GM19397 (cell line): ENCODE results near the gene MRPL10.

ENCODE experiments used
- ATAC-seq: cut with Tn5 transposase; IDR thresholded peaks from one replicate; pipeline ENCODE4 v1.9.1; 2021; ENCODE audit warnings: mild to moderate bottlenecking, moderate library complexity; ENCODE audit not compliant: unreplicated experiment

The MRPL10 gene

DNA sequence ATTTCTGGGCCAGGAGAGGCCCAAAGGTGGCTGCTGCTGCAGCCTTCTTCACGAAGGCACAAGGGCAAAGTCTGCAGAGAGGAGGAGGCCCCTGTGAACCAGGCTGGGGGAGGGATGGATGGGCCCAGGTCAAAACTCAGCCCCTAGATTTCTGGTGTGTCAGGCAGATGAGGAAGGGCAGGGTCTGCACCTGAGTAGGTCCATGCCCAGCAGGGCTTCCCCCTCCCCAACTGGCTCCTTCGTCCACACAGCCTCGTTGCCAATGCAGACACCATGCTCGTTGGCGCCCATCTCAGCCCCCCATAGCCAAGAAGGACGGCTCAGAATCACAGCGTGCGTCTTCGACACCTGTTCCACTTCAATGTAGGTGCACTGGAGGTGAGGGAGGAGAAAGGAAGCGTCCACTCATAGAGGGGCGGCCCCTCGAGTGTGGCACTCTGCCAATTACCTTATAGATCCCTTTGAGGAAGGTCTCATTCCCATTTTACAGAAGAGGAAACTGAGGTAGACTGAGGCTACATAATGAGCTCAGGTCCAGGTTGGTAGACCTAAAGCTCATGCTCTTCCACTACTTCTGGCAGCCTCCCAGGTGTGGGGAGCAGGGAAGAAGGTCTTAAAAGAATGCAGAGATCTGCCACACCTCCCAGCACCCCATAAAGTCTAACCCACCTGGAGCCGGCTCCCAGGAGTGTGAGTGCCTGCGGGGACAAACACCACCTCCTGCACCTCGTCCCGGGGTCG, 8.8 kb upstream of the MRPL10 start:
- ATAC-seq: no peak

DNA sequence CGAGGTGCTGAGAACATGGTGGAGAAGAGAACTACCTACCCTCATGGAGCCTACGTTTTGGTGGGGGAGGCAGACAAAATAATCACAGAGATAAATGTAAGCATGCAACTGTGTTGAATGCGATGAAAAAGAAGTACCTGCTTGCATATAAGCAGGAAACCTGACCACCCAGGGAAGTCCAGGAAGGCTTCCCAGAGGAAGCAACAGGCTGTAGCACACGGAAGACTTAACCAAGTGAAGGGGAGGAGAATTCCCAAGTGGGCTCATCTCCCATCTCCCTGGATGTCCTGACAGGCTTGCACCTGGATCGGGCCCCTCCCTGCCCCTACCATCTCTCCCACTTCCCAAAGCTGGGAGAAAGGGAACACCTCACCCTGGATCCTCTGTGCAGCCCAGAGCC, 7.7 kb upstream of the MRPL10 start:
- ATAC-seq: no peak

DNA sequence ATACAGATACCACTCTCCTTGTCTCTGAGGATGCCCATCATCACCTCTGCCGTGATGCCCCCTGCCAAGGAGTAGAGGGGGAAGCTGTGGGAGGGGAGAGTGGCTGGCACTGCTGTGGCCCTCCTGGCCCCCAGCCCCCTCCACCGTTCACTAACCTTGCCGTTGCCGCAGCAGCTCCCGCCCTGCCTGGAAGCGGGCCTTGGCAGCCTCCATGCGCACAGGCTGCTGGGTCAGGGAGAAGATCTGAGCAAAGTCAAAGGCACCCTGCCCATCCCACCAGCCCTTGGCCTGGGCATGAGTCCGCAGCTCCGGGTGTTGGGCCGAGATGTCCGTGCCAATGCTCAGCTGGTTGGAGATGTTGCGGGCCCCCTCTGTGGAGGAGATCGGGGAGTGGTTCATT, 7.3 kb upstream of the MRPL10 start:
- no peak for ATAC-seq

DNA sequence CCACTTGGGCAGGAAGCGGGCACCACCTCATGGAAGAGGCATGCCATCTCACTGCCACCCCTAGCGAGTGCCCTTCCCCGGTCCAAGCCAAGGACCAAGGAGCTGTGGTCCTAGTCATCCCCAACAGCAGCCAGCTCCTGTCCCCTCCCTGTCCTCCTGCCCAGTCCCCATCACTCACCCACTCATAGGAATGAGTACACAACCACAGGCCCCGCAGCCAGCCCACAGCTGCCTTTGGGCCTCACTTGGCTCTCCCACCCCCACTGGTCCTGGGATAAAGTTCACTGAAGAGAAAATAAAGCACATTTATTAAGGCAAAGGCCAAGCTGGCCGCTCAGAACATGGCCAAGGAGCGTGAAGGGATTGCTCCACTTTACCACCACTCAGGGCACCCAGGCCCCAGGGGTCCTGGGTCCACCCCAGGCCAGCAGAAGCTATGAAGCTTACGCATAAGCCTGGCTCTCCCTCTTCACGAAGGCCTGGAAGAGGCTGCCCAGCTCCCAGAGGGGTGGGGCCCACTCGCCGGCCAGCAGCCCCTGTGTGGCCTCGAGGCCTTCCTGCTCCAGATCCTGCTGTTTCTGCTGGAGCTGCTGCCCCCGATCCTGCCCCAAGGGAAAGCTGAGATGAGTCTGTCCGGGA, 6.2 kb upstream of the MRPL10 start:
- no peak for ATAC-seq

DNA sequence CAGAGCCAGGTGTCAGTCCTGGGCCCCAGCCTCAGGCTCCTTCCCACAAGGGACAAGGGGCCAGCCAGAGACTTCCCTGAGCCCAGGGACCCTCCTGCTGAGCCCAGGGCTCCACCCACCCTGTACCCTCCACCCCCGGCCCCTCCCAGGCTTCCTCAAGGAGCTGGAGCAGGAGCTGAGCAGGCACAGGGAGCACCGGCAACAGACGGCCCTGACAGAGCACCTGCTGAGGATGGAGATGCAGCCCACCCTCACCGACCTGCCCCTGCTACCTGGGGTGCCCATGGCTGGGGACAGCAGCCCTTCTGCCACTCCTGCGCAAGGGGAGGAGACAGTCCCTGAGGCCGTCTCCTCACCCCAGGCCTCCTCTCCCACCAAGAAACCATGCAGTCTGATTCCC, 5.3 kb upstream of the MRPL10 start:
- no peak for ATAC-seq

DNA sequence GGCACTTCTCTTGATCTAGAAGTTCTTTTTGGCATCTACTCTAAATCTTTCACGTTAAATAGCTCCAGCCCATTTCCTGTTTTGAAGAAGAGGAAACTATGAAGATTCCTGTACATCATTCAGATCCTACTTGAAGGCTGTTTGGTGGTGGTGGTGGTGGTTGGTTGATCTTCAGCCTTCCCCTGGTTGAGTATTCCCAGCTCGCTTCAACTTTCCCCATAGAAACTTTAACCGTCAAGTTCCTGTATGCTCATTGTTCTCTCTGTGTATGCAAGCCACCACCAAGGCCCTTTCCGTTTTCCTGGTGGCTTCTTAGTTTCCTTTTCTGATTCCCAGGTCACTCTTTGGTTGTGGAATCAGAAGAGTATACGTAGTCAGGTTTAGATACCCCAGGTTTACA, 3.4 kb upstream of the MRPL10 start:
- ATAC-seq: no peak

DNA sequence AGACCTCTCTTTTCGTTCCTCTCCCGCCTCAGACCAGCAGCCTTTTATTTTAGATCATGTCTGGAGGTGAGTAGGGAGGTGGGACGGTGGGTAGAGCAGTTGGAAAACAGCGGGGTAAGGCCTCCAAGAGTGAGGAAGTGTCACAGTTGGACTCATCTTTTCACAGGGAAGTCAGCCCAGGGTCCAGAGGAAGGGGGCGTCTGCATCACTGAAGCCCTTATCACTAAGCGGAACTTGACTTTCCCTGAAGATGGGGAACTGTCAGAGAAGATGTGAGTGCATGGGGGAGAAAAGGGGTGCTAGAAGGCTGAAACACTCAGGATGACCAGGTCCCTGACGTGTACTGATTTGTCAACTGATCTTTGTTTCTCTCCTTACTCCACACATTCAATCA, 590 bp upstream of the MRPL10 start:
- ATAC-seq: no peak

DNA sequence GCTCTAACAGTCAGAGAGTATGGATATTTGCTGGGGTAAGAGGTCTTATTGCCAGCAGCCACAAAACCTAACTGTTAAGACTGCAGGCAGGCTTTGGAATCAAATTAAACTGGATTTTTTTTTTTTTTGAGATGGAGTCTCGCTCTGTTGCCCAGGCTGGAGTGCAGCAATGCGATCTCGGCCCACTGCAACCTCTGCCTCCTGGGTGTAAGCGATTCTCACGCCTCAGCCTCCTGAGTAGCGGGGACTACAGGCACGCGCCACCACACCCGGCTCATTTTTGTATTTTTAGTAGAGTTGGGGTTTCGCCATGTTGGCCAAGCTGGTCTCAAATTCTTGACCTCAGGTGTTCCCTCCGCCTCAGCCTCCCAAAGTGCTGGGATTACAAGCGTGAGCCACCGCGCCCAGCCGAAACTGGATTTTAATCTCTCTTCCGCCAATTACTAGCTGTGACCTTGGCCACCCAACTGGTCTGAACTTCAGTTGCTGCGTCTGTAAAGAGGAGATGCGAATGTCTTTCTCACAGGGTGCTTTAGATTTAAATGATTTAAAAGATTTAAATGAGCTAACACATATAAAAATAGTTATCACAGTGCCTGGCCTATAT, 842 bp downstream of the MRPL10 start:
- ATAC-seq: no peak

DNA sequence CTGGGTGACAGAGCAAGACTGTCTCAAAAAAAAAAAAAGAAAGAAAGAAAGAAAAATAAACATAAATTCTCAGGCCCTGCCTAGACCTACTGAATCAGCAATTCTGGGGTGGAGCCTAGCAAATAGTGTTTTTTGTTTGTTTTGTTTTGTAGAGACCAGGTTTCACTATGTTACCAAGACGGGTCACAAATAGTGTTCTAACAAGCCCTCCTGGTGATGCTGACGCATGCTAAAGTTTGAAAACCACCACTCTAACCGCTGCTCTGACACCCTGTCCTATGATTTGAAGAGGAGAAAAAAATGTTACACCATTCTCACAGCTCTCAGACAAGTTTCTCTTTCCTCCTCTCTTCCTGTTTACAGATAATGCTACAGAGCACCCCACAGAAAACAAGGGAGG, 1.5 kb downstream of the MRPL10 start:
- no peak for ATAC-seq

DNA sequence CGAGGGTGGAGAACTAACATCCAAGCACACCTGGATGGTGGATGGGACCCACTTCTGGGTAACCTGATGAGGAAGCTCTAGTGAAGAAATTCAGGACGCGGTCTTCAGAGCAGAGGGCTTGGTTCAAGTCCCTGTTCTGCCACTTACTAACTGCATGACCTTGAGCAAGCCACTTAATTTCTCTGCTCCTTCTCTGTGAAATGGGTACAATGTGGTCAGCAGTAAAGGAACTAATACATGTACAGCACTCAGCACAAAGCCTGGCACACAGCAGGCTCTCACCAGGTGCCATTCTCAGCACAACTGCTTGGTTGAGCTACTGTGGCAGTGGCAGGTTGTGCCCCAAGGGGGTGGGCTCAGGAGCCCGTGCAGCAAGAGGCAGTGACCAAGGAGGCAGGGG, 7.8 kb downstream of the MRPL10 start:
- ATAC-seq: no peak

DNA sequence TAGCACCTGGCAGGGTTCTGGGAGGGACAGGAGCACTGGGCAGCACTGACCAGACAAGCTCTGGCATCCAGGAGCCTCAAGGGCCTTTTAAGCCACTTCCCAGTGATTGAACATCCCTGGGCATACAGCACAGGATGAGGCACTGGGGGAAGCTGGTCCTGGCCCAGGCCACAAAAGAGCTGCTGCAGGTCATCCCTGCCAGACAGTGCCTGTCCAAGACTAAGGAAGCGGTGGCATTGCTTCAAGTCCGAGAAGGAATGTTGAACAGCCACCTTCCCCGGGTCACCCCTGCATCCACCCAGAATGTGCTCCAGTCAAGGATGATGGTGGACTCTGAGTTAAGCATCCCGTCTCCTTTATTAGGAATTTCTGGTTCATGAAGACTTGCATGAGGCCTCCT, 8.6 kb downstream of the MRPL10 start:
- ATAC-seq: no peak

DNA sequence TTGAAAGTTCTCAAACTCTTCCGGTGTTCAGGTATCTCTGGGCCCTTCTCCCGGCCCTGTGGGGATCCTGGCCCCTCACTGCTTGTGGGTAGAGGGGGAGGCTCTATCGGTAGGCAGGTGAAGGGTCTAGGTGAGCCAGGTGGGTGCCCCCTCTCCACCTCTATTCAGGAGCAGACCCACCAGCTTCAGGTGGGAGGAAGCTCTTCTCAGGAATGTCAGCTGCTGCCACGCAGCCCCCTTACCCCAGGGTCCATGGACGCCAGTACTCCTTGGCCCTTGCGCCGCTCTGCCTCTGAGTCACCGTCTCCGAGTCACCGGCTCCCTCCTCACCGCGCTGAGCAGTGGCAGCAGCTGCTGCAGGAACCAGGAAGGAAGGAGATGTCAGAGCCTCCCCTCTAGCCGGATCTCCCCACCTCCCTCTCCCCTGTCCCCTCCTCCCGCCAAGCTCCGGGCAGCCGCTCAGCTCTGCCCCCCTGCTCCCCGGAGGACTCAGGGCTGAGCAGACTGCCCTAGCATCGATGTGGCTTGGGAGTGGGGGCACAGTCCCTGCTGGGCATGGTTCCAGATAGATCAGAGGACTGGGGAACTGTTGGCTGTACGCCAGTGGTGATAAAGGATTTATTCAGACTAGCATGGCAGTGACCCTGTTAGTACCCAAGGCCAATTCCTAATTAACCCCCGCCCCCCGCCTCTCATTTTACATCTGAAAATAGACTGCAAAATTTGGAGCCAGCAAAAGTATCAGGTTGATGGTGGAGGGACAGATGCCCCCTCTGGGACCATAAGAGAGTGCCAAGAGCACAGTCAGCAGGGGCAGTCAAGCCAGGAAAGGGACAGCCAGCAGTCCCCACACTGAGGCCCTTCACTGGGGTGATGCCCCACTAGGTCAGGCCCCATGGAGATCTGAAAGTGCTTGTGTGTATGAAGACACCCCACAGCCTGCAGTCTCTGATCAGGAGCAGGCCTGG, 9.6 kb downstream of the MRPL10 start, which contains the start of gene OSBPL7:
Gene OSBPL7 (minus strand): TSS at position 371 of the 968 bp plus-strand sequence. CDS start 1,516 bp downstream, outside the sequence.
- peak; percentile 76 for ATAC-seq

DNA sequence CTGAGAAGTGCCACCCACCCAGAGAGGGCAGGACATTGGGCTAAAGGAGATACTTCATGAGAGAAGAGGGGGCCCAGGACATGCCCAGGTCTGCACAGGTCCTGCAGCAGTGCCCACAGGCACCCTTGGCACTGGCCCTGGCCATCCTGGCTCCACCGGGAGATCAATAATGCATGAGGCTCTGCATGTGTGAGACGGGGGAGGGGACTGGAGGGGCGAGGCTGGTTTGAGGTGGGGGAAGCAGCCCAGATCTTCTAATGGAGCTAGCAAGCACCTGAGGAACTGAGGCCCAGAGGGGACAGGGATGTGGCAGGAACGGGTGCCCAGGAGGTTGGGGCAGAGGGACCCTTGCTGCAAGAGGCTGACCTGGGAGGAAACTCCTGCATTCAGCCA, 10.3 kb downstream of the MRPL10 start:
- no peak for ATAC-seq

DNA sequence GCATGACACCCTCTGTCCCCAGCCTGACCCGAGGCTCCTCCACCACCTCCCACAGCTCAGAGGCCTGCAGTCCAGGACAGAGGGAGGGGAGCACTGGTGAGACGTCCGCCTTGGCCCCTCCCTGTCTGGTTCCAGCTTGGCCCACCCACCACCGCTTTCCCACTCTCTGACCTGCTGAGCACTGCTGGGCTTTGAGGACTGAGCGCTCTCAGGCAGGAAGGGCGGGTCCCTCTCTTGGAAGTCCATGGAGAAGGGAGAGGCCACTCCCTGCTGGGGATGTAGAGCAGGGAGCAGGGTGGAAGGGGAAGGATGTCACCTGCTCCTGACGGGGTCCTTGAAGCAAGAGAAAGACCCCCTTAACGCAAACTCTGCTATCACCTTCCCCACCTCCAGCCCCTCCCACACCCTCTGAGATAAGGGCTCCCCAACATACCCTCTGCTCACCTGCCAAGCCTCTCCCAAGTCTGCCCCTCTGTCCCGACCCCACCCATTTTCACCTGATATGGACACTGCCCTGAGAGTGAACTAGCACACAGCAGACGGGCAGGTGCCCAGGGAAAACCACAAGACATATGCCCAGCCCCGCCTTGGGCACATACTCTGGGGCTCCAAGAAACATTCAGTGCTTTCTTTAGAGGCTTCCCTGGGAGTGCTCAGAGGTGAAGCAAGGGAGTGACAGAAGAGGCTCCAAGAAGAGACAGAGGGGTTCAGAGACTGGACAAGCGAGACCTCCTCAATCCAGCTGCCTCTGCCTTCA, 11.1 kb downstream of the MRPL10 start:
- ATAC-seq: no peak

DNA sequence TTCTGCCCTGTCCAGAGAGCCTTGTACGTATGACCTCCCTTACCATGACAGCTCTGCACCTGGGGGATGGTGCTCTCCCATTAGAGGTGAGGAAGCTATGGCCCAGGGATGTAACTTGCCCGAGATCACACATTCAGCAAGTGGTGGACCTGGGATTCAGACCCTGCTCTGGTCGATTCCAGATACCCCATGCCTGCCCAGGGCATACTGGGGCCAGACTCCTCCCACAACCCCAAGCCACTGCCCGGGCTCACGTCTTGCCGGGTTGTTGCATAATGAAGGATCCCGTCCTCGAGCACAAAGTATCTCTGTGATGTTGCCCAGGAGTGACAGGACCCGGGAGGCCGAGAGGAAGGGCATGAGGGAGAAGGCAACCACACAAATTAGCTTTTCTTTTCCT, 11.9 kb downstream of the MRPL10 start:
- ATAC-seq: no peak

DNA sequence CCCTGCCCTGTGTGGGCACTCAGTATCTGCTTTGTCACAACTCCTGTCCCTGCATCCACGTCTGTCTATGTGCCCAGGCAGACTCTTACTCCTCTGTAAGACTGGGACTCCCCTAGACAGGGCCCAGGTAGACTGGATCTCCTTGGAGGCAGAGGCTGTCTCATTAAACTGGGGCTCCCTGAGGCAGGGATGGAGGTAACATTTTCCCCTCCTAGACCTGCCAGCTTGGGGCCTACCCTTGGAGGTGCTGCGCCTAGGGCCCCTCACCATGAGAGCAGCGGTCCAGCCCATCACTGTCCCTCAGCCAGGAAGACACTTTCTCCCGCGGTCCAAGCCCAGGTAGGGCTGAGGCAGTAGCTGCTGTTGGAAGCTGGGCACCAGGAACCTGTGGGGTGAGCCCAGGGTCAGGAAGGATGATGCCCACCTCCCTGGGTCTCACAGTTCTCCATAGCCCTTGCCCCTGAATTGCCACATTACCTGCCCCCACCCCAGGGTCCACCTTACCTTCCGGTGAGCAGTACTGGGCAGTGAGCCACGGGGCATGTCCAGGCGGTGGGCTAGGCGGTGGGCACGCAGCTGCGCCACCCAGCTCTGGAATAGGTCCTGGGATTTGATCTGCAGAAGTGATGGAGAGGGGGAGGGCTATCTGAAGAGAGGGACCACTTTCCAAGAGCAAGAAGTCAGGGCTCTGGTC, 13.2 kb downstream of the MRPL10 start:
- ATAC-seq: no peak

DNA sequence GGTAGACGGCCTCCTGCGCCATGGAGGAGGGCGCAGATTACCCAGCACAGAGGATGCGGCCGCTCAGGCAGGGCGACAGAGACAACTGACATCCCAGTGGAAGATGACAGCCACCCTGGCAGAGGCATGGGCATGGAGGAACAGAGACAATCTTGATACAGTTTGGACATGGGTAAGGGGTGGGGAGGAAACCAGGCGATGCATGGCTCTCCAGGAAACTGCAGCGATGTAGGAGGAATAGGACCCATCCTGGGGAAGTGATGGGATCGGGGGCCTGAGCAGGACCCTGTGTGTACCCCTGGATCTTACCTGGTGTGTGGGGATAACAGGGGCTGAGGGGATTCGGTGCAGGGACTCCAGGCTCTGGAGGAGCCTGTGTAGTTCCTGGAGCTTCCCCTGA, 14.4 kb downstream of the MRPL10 start:
- ATAC-seq: no peak

DNA sequence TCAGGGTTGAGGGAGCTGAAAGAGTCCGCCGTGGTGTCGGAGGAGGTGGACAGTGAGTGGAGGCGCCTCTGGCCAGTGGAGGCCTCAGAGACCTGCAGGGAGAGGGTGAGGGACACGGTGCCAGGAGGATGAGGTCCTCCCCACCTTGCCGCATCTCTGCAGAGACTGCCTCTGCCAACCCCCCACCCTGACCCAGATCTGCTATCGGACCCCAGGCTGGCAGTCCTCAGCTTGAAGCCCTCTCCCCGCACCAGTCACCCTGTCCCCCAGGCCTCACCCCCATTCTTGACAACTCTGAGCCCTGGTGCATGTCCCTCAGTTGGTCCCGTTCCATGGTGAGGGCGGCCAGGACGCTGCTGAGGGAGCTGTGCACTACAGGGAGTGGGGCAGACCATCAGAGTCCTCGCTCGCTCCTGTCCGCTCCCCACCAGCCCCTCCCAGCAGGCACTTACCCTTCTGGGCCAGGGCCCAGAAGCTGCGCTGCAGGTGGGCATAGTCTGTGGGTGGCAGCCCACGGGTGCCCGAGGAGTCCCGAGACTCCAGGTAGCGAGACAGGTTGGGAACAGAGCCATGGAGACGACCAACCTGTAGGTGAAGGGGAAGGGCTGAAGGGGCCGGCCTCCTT, 15.1 kb downstream of the MRPL10 start:
- ATAC-seq: no peak
